GM18861 (cell line): ENCODE results near the gene STK38.
"Not testable (repeated sequence)": the region's sequence is repeated elsewhere in the genome, so short reads cannot be mapped to it uniquely, and the experiment has no call there.

Experiments
- ATAC-seq: cut with Tn5 transposase; IDR thresholded peaks from one replicate; pipeline ENCODE4 v1.9.1; 2021; ENCODE audit not compliant: unreplicated experiment

The STK38 gene

GRCh38 chr6:36489426-36489825 lies 57.9 kb downstream of the STK38 start:
- ATAC-seq = no peak

DNA sequence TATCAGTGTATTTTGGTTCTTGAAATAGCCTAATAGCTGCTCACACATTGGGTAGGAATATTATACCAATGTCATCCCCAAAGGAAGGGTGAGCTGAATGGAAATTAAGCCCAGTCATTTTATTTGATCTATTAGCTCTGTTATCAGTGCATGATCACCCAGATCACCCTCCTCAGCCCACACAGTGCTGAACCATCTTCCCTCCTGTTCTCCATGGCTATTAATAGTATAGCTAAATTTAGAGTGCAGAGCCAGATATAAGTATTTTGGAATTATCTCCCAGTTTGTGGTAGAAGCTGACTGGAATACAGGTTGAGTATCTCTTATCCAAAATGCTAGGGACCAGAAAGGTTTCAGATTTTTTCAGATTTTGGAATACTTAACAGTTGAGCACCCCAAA lies 59.1 kb downstream of the STK38 start:
- no peak for ATAC-seq

DNA sequence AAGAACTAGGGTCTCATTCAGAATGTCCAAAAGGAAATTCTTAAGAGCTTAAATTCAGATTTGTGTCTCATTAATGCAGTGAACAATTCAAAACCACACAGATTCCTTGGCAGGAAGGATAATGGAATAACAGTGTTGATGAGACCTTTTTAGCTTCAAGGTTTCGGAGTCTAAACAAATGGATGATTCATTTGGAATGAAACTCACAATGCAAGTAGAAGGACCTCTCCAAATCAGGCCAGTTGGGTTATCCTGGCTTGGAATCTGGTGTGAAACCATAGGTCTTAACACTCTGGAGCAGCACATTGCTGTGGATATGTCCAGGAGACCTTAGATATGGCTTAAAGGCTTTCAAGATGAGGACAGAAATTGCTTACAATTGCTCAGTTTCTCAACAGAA lies 59.6 kb downstream of the STK38 start:
- ATAC-seq = no peak

DNA sequence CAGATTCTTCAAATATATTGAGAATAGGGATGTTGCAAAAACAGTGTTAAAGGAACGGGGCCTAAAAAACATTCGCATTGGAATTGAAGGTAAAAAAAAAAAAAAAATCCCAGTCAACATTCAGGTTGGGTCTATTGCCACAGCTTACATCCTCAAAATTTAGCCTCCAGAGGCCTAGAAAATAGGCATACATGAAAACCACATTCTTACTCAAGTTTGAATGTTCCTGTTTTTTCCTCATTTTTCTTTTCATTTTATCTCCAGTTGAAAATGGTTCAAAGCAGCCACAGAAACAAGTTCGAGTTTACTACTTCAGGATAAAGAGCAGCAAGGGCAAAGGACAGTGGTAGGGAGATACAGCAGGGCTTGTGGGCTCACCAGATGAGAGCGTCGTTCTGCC lies 62.5 kb downstream of the STK38 start:
- no peak for ATAC-seq

- not testable (repeated sequence) for ATAC-seq
These were observed 64.0 kb downstream of the STK38 start for GRCh38 chr6:36483326-36483725.

- ATAC-seq = no peak
These were observed 68.0 kb downstream of the STK38 start for GRCh38 chr6:36479256-36479655.

GRCh38 chr6:36478051-36478526 lies 69.2 kb downstream of the STK38 start:
- ATAC-seq = no peak

DNA sequence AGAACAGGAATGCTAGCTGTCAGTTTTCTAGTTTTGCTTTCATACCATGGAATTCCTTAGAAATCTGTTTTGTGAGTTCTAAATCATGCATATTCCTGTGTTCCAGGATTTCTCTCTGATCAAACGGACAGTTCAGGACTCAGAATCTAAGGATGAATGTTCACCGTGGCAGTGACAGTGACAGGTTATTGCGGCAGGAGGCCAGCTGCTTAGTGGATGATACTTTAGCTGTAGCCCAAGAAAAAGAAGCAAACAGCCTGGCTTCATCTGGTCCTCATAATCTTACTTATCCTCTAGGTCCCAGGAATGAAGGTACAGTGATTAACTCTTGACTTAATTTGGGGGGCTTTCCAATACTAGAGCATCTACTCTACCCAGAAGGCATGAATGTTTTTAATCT lies 77.3 kb downstream of the STK38 start:
- ATAC-seq = no peak

- no peak for ATAC-seq
These were observed 78.1 kb downstream of the STK38 start for GRCh38 chr6:36469148-36469661.

DNA sequence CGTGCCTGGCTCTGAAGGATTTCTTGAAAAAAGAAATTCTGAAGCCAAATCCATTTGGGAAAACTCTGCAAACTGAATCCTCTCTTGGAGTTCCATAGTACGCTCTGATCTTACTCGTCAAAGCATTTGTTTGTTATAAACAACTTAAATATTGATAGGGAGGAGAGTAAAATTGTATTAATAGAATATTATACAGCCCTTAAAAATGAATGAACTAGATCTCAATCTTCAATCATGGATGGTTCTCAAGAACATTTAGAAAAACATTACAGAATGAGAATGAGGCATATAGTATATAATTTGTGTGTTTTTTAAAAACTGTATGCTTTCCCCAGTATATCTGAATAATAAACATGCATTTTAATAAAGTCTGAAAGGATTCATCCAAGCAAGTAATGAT lies 79.7 kb downstream of the STK38 start:
- ATAC-seq = no peak

GRCh38 chr6:36464233-36464632 lies 83.0 kb downstream of the STK38 start:
- no peak for ATAC-seq

DNA sequence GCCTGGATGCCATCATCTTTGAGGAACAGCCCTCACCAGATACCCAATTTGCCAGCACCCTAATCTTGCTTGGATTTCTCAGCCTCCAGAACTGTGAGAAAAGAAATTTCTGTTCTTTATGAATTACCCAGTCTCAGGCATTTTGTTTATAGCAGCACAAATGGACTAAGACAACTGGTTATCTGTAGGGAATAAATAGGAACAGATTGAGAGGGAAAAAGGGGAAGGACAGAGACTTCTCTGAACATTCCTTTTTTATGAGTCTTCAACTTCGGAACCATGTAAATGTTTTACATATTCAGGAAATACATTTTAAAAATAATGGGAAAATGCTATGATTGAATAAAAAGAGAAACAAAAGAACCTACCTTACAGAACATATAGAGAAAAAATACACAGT lies 83.6 kb downstream of the STK38 start:
- ATAC-seq = no peak

GRCh38 chr6:36461646-36462045 lies 85.6 kb downstream of the STK38 start:
- no peak for ATAC-seq

DNA sequence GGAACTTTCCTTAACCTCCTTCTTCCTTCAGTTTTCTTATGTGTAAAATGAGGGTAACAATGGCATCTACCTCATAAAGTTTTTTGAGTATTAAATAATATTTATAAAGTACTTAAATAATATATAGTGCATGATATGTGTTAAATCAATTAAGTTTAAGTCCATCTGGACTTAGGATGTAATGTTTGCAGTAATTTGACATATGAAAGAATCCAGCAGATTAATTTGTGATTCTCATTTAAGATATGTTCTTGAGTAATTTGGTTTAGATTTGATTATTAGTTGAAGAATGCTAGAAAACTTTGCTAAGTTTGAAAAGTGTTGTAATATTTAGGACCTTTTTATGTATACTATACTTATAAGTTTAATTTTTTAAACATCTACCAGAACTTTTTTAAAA lies 86.4 kb downstream of the STK38 start:
- ATAC-seq = no peak

DNA sequence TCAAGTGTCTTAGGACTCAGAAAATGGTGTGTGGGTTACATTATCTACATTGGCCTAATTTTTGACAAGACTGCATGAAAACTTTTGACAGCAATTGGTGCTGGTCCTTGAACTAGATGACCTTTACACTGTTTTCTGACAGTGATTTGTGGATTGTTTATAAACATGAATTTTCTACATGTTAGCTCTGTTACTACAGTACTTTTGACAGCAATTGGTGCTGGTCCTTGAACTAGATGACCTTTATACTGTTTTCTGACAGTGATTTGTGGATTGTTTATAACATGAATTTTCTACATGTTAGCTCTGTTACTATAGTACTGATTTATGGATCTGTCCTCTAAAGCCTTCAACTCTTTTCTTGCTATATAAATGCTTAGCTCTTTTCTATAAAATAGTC lies 87.8 kb downstream of the STK38 start:
- no peak for ATAC-seq

GRCh38 chr6:36455486-36456027 lies 91.7 kb downstream of the STK38 start:
- no peak for ATAC-seq

- not testable (repeated sequence) for ATAC-seq
These were observed 94.4 kb downstream of the STK38 start for GRCh38 chr6:36452897-36453296.

- ATAC-seq = not testable (repeated sequence)
These were observed 98.1 kb downstream of the STK38 start for GRCh38 chr6:36449173-36449572.

DNA sequence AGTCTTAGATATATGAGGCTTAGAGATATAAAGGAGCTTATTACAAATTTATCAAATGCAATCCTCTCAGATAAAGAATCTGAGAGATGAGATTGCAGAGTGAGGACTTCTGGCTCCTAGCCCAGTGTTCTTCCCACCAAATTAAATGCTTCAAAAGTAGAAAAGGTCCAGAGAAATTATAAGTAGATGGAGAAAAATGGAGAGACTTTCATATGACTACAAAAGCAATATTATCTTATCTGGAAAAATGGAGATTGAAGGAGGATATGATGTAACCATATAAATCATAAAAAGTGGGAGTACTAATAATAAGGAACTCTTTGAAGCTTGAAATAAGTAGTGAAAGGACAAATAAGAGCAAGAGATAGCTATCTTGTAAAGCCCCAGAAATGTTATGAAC lies 101.7 kb downstream of the STK38 start:
- ATAC-seq = no peak

DNA sequence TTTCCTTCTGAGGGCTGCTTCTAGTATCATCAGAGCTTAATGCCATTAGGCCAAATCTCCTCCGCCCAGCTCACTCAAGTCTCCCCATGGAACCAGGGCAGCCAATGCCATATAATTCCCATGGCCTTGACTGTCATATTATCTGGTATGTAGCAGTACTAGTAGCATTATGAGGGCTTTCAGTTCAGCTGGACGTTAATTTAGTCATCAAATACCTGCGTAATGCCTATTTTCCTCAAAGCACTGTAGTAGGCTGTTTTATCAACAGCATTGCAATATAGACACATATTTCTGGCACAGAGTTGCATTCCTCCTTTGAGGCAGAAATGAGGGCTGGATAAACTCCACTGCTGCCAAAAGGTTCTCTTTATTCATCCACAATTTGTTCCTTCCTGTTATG lies 102.8 kb downstream of the STK38 start:
- no peak for ATAC-seq
